Measurements from ENCODE around the gene CALY. TPM values are rescaled to one million over a fixed set of nuclear protein-coding genes. Genes with fewer than 3 reads are reported as not detected.

The CALY gene
- total and polyA plus RNA-seq, 2 experiments from 2014 or later = 12.3 to 16.3 TPM

DNA sequence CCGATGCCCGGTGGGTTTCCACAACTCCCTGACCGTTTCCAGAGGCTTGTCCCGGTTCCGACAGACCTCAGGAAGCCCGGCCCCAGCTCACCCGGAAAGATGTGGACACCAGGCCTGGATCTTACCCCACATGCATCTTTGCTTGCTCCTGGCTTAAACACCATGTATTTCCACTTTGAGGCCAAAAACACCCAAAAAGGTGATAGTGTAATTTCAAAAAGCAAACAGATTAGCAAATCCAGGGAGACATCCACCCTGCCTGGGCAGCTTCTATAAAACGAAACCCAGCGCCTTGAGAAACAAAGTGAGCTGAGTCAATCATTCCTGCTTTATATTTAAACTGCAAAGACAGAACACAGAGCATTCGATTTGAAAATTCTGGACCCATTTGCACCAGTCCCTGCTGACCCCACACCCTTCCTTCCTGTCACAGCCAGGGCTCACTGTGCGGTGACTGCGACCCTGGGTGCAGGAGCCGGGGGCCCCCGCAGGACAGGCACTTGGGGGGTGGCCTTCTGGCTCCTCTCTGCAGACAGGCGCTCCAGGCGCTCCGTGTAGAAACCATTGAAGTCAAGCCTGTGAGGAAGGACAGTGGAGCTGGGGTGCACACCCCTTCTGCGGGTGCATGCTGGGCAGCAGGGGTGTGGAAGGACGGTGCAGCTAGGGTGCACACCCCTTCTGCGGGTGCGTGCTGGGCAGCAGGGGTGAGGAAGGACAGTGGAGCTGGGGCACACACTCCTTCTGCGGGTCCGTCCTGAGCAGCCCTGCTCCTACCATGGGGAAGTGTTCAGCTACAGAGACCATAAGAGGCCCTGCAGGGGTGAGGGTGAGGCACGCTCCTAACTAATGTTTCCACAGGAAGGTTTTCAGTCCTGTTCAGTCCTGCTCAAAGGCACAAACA is 57.1 kb downstream of the CALY start:
- peak overlapping the region; percentile 48 for H3K27ac ChIP-seq
- DNase-seq (ENCODE audit: low read depth in 1 of 2, low spot score in 1 of 2) = no peak
- TF ChIP-seq, protein P1, sequence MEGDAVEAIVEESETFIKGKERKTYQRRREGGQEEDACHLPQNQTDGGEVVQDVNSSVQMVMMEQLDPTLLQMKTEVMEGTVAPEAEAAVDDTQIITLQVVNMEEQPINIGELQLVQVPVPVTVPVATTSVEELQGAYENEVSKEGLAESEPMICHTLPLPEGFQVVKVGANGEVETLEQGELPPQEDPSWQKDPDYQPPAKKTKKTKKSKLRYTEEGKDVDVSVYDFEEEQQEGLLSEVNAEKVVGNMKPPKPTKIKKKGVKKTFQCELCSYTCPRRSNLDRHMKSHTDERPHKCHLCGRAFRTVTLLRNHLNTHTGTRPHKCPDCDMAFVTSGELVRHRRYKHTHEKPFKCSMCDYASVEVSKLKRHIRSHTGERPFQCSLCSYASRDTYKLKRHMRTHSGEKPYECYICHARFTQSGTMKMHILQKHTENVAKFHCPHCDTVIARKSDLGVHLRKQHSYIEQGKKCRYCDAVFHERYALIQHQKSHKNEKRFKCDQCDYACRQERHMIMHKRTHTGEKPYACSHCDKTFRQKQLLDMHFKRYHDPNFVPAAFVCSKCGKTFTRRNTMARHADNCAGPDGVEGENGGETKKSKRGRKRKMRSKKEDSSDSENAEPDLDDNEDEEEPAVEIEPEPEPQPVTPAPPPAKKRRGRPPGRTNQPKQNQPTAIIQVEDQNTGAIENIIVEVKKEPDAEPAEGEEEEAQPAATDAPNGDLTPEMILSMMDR (IDR thresholded peaks at IDR 0.05; ENCODE audit: low read depth, low read length) = no peak
- peaks cover 9% of the 10 kb centered on the region for H3K27me3 ChIP-seq
- peaks cover 18% of the 10 kb centered on the region for H3K36me3 ChIP-seq
- no peaks in the 10 kb centered on the region for H3K9me3 ChIP-seq (ENCODE audit: low read depth)
- peaks cover 35% of the 10 kb centered on the region for H3K4me1 ChIP-seq (ENCODE audit: low read depth)
- H3K4me3 ChIP-seq = no peak overlapping the region

DNA sequence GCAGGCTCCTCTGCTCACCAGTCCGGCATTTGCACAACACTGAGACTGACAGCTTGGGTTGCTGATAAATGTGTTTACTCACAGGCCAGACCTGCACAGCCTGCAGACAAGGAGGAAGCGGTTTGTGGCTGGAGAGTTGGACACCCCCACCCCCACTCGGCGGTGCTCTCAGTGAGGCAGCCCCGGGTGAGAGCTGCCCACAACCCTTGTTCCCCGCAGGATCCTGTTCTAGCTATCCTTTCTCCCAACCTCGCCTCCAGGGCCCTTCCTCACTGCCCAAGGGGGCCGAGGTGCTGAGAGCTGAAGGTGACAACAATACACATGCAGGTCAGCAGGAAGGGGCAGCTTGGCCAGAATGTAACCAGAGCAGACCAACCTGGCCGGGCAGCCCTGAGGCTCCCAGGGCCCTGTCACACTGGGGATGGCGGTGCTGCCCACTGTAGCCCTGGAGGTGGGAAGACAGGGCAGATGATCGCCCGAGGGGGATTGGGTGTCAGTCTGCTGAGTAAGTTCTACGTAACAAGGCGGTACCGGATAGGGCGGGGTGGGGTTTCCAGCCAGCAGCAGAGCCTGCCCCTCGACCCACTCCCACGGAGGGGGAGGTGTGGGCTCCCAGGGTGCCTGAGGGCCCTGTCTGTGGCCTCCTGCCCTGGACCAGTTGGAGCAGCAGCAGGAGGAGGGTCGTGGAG is 58.0 kb downstream of the CALY start:
- TF ChIP-seq, protein P1 (IDR thresholded peaks at IDR 0.05; ENCODE audit: low read depth, low read length) = no peak
- H3K4me3 ChIP-seq = no peak overlapping the region
- H3K9me3 ChIP-seq (ENCODE audit: low read depth) = no peaks in the 10 kb centered on the region
- H3K4me1 ChIP-seq (ENCODE audit: low read depth) = peaks cover 35% of the 10 kb centered on the region
- peaks cover 9% of the 10 kb centered on the region for H3K27me3 ChIP-seq
- peaks cover 12% of the 10 kb centered on the region for H3K36me3 ChIP-seq
- H3K27ac ChIP-seq = peak overlapping the region; percentile 48
- DNase-seq (ENCODE audit: low read depth in 1 of 2, low spot score in 1 of 2) = peak; percentile 45 to 70

DNA sequence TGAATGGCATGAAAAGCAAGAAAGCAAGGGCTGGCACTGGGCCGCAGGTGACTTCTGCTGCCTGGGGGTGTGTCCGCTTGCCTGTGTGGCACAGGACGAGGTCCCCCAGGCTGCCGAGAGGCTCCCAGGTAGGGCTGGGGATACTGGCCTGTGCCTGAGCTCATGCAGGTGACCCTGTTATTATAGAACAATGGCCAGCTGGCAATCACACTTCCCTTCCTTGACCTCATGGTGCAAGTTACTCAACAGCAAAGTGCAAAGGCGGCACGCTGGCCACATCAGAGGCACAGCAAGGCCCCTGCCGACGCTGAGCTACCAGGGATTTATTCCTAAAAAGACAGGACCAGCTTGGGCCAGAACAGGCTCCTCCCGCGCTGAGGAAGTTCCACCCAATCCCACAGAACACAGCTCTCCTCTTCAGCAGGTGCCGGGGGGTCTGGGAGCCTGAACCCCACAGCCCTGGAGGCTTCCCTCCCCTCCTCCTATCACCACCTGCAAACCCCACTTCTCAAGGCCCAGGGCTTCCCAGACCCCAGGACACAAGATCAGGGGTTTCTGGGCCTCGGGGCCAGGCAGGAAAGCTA is 58.6 kb downstream of the CALY start:
- H3K27me3 ChIP-seq = peaks cover 9% of the 10 kb centered on the region
- H3K36me3 ChIP-seq = peaks cover 9% of the 10 kb centered on the region
- no peak for DNase-seq (ENCODE audit: low read depth in 1 of 2, low spot score in 1 of 2)
- no peak overlapping the region for H3K4me3 ChIP-seq
- peak overlapping the region; percentile 48 for H3K27ac ChIP-seq
- no peaks in the 10 kb centered on the region for H3K9me3 ChIP-seq (ENCODE audit: low read depth)
- peaks cover 35% of the 10 kb centered on the region for H3K4me1 ChIP-seq (ENCODE audit: low read depth)
- TF ChIP-seq, protein P1 (IDR thresholded peaks at IDR 0.05; ENCODE audit: low read depth, low read length) = no peak

DNA sequence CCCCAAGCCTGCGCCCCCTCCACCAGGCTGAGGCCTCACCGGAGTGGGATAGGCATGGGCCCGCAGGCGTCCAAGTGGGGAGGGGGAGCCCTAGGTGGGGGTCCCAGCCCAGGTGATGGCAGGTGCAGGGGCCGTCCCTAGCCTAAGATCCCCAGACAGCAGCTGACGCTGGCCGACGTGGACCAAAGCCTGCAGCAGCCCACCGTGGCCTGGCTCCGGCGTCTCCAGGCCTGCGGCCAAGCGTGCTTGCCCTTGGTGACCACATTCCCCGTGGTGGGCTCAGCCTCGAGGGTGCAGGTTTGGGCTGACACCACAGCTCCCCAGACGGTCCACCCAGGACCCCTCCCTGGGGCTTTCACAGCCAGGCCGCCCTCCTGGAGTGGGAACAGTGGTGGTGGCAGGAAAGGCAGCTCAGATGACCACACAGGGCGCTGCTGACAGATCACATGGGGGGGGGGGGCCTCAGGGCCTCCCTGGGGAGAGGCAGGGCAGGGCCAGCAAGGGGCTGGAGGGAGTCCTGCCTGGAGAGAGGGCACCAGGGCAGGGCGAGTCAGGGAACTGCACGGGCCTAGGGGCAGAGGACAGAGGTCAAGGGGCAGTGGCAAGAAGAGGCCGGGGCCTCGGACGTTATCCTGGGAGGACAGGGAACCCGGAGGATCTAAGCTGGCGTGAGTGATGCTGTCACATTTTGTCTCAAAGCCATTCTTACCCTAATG is 59.3 kb downstream of the CALY start:
- Histone ChIP-seq H3K36me3 (peaks cover 3% of the 10 kb centered on the region), H3K27ac (peak overlapping the region; percentile 48), H3K4me1 (ENCODE audit: low read depth) (peaks cover 35% of the 10 kb centered on the region), H3K4me3 (no peak overlapping the region), H3K9me3 (ENCODE audit: low read depth) (no peaks in the 10 kb centered on the region), H3K27me3 (peaks cover 9% of the 10 kb centered on the region)
- DNase-seq (ENCODE audit: low read depth in 1 of 2, low spot score in 1 of 2) = no peak
- TF ChIP-seq, protein P1 (IDR thresholded peaks at IDR 0.05; ENCODE audit: low read depth, low read length) = no peak
